Activated effector memory CD4-positive, alpha-beta T cell treated with anti-CD3 and anti-CD28 coated beads, Interleukin-2, amount 50 U/mL, for 16 hours (primary cell): ENCODE measurements around the gene SAMM50.

Experiments used
- DNase-seq: peaks from one replicate; pipeline ENCODE4 v3.0.0-alpha.2; 2020

Gene SAMM50

DNA sequence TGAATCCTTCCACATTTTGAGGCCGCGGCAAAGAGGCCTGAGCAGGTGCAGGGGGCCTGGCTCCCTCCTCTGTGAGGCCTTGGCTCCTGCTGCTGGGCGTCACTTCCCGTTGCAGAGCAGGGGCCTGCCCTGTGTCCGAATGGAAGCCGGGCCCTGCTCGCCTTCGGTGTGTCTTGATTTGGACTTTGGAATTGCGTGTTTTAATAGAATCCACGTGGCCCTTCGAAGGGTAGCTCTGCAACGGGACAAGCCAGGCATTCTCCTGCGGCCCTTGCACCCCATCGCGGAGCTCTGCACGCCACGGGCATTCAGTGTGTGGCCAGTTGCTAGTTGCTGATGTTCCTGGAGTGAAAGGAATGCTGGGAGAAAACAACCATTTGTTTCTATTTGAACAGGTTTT, 25.8 kb downstream of the SAMM50 start:
- peak; percentile 50 for DNase-seq

GRCh38 chr22:43983808-43984207, 28.6 kb downstream of the SAMM50 start:
- DNase-seq, result peak; percentile 38

- DNase-seq, result peak; percentile 14
Observed at GRCh38 chr22:43985532-43985931, 30.3 kb downstream of the SAMM50 start.

- peak; percentile 4 for DNase-seq
Observed at GRCh38 chr22:43988116-43988820, 33.0 kb downstream of the SAMM50 start.

DNA sequence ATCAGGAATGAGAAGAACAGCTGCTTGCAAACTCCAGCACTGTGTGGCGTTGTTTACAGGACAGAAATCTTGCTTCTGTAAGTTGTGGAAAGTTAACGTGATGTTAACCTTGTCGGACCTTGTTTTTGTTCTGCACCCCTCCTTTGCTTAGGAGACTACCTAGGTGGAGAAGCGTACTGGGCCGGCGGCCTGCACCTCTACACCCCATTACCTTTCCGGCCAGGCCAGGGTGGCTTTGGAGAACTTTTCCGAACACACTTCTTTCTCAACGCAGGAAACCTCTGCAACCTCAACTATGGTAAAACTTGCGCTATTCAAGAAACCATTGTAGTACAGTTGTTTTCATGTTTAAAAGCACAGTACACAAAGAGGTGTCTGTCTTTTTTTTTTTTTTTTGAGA, 33.7 kb downstream of the SAMM50 start:
- DNase-seq, result no peak

GRCh38 chr22:43990044-43990443, 34.8 kb downstream of the SAMM50 start:
- DNase-seq, result peak; percentile 27

DNA sequence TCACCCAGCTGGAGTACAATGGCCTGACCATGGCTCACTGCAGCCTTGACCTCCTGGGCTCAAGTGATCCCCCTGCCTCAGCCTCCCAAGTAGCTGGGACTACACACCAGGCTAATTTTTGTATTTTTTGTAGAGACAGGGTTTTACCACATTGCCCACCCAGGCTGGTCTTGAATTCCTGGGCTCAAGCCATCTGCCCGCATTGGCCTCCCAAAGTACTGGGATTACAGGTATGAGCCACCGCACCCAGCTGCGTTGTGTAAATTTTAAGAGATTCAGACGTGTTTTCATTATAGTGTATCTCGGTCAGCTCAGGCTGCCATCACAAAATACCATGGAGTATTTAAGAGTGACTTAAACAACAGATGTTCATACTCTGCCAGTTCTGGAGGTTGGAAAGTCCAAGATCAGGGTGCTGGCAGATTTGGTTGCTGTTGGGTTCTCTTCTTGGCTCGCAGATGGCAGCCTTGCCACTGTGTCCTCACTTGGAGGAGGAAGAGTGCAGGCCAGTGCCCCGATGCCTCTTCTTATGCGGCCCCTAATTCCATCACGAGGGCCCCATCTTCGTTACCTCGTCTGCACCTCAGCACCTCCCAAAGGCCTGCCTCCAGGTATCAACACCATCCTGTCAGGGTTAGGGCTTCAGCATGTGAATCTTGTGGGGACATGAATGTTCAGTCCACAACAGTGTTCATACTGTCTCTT, 36.2 kb downstream of the SAMM50 start:
- no peak for DNase-seq

- no peak for DNase-seq
Observed at GRCh38 chr22:43992331-43992821, 37.1 kb downstream of the SAMM50 start.

GRCh38 chr22:43993072-43993760, 38.0 kb downstream of the SAMM50 start:
- DNase-seq, result peak; percentile 84

DNA sequence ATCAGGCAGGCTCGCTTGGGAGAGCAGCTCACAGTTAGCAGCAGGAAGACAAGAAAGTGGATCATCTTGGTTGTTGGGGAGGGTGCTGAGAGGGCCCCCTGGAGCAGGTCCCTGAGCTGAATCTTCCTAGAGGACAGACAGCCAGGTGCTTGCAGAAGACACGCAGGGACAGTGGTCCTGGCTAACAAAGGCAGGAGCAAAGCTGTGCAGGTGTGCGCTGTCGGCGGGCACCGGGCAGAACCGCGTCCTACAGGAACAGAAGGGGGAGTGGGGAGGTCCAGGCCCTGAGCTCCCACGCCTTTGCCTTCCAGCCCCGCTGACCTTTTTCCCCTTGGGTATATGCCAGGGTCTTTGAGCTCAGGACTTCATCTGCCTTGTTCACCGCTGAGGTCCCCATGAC, 38.8 kb downstream of the SAMM50 start:
- peak; percentile 60 for DNase-seq

GRCh38 chr22:43994416-43994815, 39.2 kb downstream of the SAMM50 start:
- DNase-seq, result peak; percentile 37

DNA sequence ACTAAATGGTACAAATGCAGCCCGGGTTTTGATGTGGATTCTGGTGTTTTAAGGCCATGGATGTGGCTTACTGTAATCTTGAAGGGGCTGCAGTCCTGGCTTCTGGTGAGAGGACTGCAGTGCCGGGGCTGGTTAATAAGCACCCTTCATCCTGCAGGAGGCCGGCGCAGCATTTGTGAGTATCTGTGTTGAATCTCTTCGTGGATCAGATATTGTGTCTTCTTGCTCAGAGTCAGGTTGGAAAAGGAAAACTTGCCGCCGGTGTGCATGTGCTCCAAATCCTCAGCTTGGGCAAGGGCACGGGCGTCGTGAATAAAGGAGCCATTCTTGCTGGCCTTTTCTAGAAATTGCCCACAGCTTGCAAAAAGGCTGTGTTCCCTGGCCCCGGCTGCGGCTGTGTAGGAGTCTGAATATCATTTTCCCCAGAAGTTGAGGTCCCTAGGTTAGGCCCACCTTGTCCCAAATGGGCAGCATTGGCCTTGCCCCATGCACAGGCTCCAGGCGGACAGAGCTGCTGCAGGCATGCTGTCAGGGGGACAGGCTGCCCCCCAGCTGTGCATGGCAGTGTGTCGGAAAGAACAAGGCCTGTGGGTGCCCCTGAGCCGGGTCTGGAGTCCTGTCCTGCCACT, 39.9 kb downstream of the SAMM50 start:
- peak; percentile 48 for DNase-seq

- no peak for DNase-seq
Observed at GRCh38 chr22:43995798-43996169, 40.5 kb downstream of the SAMM50 start.

- peak; percentile 88 for DNase-seq
Observed at GRCh38 chr22:43996170-43996980, 41.1 kb downstream of the SAMM50 start.

- peak; percentile 59 for DNase-seq
Observed at GRCh38 chr22:43996981-43997265, 41.7 kb downstream of the SAMM50 start.

- peak; percentile 5 for DNase-seq
Observed at GRCh38 chr22:43998679-43999264, 43.5 kb downstream of the SAMM50 start.

GRCh38 chr22:43999378-43999777, 44.1 kb downstream of the SAMM50 start:
- peak; percentile 5 for DNase-seq

- peak; percentile 28 for DNase-seq
Observed at GRCh38 chr22:44000123-44000522, 44.9 kb downstream of the SAMM50 start.

GRCh38 chr22:44001521-44001920, 46.3 kb downstream of the SAMM50 start:
- peak; percentile 4 for DNase-seq

- peak; percentile 9 for DNase-seq
Observed at GRCh38 chr22:44002324-44002723, 47.1 kb downstream of the SAMM50 start.

DNA sequence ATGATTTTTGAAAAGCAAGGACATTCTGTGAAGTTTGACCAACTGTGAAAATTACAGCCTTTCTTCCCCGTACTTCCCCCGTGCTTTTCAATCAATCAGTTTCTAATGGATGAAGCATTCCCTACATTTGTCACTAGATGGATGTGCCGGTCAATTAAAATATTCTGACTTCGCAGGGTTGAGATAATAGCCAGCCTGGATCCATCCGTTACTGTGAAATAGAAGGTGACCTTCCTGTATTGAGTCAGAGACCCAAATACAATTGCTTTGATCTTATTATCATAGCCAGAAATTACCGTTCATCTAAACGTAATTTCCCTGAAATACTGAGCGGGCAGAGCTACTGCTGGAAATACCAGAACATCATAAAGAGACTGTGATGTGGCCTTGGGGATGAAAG, 47.8 kb downstream of the SAMM50 start:
- no peak for DNase-seq

DNA sequence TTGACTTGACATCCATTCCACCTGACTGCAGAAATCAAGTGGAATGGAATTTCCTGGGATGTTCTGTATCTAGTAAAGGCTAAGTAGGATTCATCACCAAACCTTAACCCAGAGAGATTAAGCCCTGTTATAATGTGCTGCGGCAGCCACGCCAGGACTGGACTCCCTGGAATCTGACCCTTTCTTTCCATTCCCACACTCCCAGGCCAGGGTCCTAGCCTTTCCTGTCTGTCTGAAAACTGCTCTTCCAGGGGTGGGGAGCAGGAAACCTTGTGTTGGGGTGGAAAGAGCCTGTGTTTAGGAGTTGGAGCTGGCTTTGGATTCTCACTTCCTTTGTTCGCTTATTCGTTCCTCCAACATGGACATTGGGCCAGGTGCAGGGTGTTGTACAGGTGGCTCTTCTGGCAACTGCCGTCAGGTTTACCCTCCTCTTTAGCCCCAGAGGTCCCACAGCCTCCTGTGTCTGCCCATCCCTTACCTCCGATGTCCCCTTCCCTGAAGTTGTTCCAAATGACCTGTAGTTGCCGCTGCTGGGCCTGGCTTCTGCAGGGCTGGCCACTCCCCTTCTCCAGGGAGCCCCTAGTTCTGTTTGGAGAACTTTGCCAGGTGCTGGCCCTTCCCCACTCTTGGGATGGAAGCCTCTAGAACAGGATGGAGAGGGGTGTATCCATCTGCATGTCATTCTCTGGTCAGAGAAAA, 48.3 kb downstream of the SAMM50 start:
- peak; percentile 25 for DNase-seq
